PC-3 (cell line): ENCODE data around the gene PDGFD. TPM values are rescaled to one million over a fixed set of nuclear protein-coding genes. Genes with fewer than 3 reads are reported as not detected.

Source experiments
- ATAC-seq: fragments of 200-7000 bp; cut with Tn5 transposase; 2 replicates; pipeline ENCODE4 v1.9.1; 2020; ENCODE audit warnings: mild to moderate bottlenecking, moderate library complexity
- BruUV-seq: library from RNA; stranded (reverse); fragments of 400-500 nt; replicated peaks from 2 replicates; lab custom pipeline; 2021; lab: Mats Ljungman, UMichigan
- CTCF ChIA-PET: fragments of 300-600 bp; sonication (Branson Sonifier 250); formaldehyde crosslinking; loops from one replicate; lab custom pipeline; 2022; ENCODE audit warnings: antibody characterized with exemption; lab: Charles Lee
- POLR2A ChIA-PET: fragments of 300-600 bp; sonication (Branson Sonifier 250); formaldehyde crosslinking; loops from one replicate; lab custom pipeline; 2022; ENCODE audit warnings: antibody characterized with exemption; ENCODE audit not compliant: unreplicated experiment; lab: Charles Lee
- DNase-seq: peaks from one replicate; pipeline ENCODE4 v3.0.0-alpha.2; 2015
- H2AFZ ChIP-seq: fragments of 300-600 bp; sonication (generic); 2 replicates; pipeline ENCODE4 v1.6.0; 2016; ENCODE audit warnings: antibody characterized with exemption, low read length
- H3F3A ChIP-seq: fragments of 300-600 bp; sonication (generic); one replicate; pipeline ENCODE4 v1.6.0; 2017; ENCODE audit warnings: antibody characterized with exemption, low read length, control low read depth, mild to moderate bottlenecking; ENCODE audit not compliant: unreplicated experiment
- H3K27ac ChIP-seq: fragments of 300-600 bp; sonication (generic); 2 replicates; pipeline ENCODE4 v1.5.1; 2016; ENCODE audit warnings: mild to moderate bottlenecking, low read length
- H3K27me3 ChIP-seq: fragments of 300-600 bp; sonication (generic); 2 replicates; pipeline ENCODE4 v1.6.1; 2016; ENCODE audit warnings: low read length, mixed read lengths
- H3K36me3 ChIP-seq: fragments of 300-600 bp; sonication (generic); 2 replicates; pipeline ENCODE4 v1.6.1; 2016; ENCODE audit warnings: low read depth, mixed run types, low read length, mixed read lengths
- H3K4me1 ChIP-seq: fragments of 300-600 bp; sonication (generic); 2 replicates; pipeline ENCODE4 v1.5.1; 2016; ENCODE audit warnings: low read length; ENCODE audit not compliant: insufficient read depth
- H3K4me2 ChIP-seq: fragments of 300-600 bp; sonication (generic); 2 replicates; pipeline ENCODE4 v1.6.0; 2016; ENCODE audit warnings: low read length
- H3K4me3 ChIP-seq: fragments of 300-600 bp; sonication (generic); 2 replicates; pipeline ENCODE4 v1.5.1; 2016; ENCODE audit warnings: mild to moderate bottlenecking, low read length, mixed read lengths
- H3K79me2 ChIP-seq: fragments of 300-600 bp; sonication (generic); 2 replicates; pipeline ENCODE4 v1.6.1; 2017; ENCODE audit warnings: low read length, mixed read lengths
- H3K9ac ChIP-seq: fragments of 300-600 bp; sonication (generic); 2 replicates; pipeline ENCODE4 v1.6.0; 2016; ENCODE audit warnings: mild to moderate bottlenecking, low read length
- H3K9me2 ChIP-seq: fragments of 300-600 bp; sonication (generic); replicated peaks from 2 replicates; pipeline ENCODE4 v1.6.1; 2016; ENCODE audit warnings: mixed run types, low read length, mixed read lengths
- H3K9me3 ChIP-seq: fragments of 300-600 bp; sonication (generic); 2 replicates; pipeline ENCODE4 v1.6.1; 2016; ENCODE audit warnings: low read length, mixed read lengths
- H4K20me1 ChIP-seq: fragments of 300-600 bp; sonication (generic); 2 replicates; pipeline ENCODE4 v1.6.1; 2016; ENCODE audit warnings: low read length, mixed read lengths
- CTCF ChIP-seq: fragments of 300-600 bp; sonication (generic); conservative IDR thresholded peaks from 2 replicates; pipeline ENCODE4 v1.5.1; 2017; ENCODE audit warnings: antibody characterized with exemption, low read depth, mild to moderate bottlenecking, low read length
- EZH2 ChIP-seq: fragments of 300-600 bp; sonication (generic); IDR thresholded peaks from one replicate; pipeline ENCODE4 v1.6.1; 2017; ENCODE audit warnings: antibody characterized with exemption, mild to moderate bottlenecking, low read length; ENCODE audit not compliant: unreplicated experiment
- EZH2phosphoT487 ChIP-seq: fragments of 300-600 bp; sonication (generic); IDR thresholded peaks from 2 replicates; pipeline ENCODE4 v1.6.1; 2018; ENCODE audit warnings: mild to moderate bottlenecking, antibody characterized with exemption, low read length, borderline replicate concordance
- intact Hi-C: fragments of 100-400 bp; cut with micrococcal nuclease; formaldehyde crosslinking; loops from 2 replicates; pipeline ENCODE4 v1.9.0; 2023
- total RNA-seq: library from RNA; depleted of rRNA; stranded (reverse); fragments of >200 nt; gene quantifications from 2 replicates; pipeline ENCODE4 v1.2.3, GENCODE V29; 2014

PDGFD gene
- total RNA-seq, 1 experiment from 2014 or later = 5.0 TPM

- ChIA-PET POLR2A (no interaction called here), CTCF (no interaction called here)
- no peaks in the 10 kb centered on the region for H3K27me3 ChIP-seq
- intact Hi-C loops = no loop called here
- ATAC-seq = no peak
- DNase-seq = no peak
- no peaks in the 10 kb centered on the region for H3K4me1 ChIP-seq
- no peaks in the 10 kb centered on the region for H3K9me2 ChIP-seq
- no peaks in the 10 kb centered on the region for H3F3A ChIP-seq
- no peak overlapping the region for H3K9ac ChIP-seq
- H2AFZ ChIP-seq = no peak overlapping the region
- H3K4me2 ChIP-seq = no peak overlapping the region
- H4K20me1 ChIP-seq = no peaks in the 10 kb centered on the region
- no peak overlapping the region for H3K27ac ChIP-seq
- BruUV-seq = no TSS peak
- no peaks in the 10 kb centered on the region for H3K79me2 ChIP-seq
- H3K36me3 ChIP-seq = no peaks in the 10 kb centered on the region
- no peaks in the 10 kb centered on the region for H3K9me3 ChIP-seq
- no peak overlapping the region for H3K4me3 ChIP-seq
- TF ChIP-seq CTCF (no peak), EZH2 (no peak), EZH2phosphoT487 (no peak)
Observed at GRCh38 chr11:103878646-103879045, 285.3 kb downstream of the PDGFD start.

GRCh38 chr11:103877221-103877620 lies 286.7 kb downstream of the PDGFD start:
- Histone ChIP-seq H3K27ac (no peak overlapping the region), H3K9ac (no peak overlapping the region), H3K4me2 (no peak overlapping the region), H3K4me3 (no peak overlapping the region), H3K4me1 (no peaks in the 10 kb centered on the region), H3K9me2 (no peaks in the 10 kb centered on the region), H3K9me3 (no peaks in the 10 kb centered on the region), H3K27me3 (no peaks in the 10 kb centered on the region), H4K20me1 (no peaks in the 10 kb centered on the region), H3K79me2 (no peaks in the 10 kb centered on the region), H3F3A (no peaks in the 10 kb centered on the region), H2AFZ (no peak overlapping the region), H3K36me3 (no peaks in the 10 kb centered on the region)
- no peak for TF ChIP-seq EZH2
- TF ChIP-seq CTCF = peak; percentile 26; the same call in 1 of the 2 replicates
- ChIA-PET CTCF (interaction anchor here (0.6 kb wide), 1 partner anchor 745 kb away, joined by 3 read pairs; no protein-coding TSS in a partner anchor), POLR2A (no interaction called here)
- BruUV-seq = no TSS peak
- DNase-seq (peak; percentile 14), ATAC-seq (0 out of 2 replicates have a peak, but pooled peaks have one; percentile 37)
- intact Hi-C loops = no loop called here

GRCh38 chr11:103875855-103876510 lies 288.0 kb downstream of the PDGFD start:
- H3K9me3 ChIP-seq = no peaks in the 10 kb centered on the region

More at GRCh38 chr11:103875855-103876510, 288.0 kb downstream of the PDGFD start:
- no peaks in the 10 kb centered on the region for H3K4me1 ChIP-seq
- CTCF ChIA-PET = no interaction called here
- H3K27me3 ChIP-seq = no peaks in the 10 kb centered on the region
- POLR2A ChIA-PET = no interaction called here
- no peaks in the 10 kb centered on the region for H3K36me3 ChIP-seq
- TF ChIP-seq CTCF (no peak), EZH2phosphoT487 (no peak)
- intact Hi-C loops = no loop called here
- H3K4me3 ChIP-seq = no peak overlapping the region
- no peaks in the 10 kb centered on the region for H3K9me2 ChIP-seq
- H3K27ac ChIP-seq = no peak overlapping the region
- H2AFZ ChIP-seq = no peak overlapping the region
- no peak for DNase-seq
- BruUV-seq = no TSS peak
- H3F3A ChIP-seq = no peaks in the 10 kb centered on the region
- H3K79me2 ChIP-seq = no peaks in the 10 kb centered on the region
- H4K20me1 ChIP-seq = no peaks in the 10 kb centered on the region
- no peak for ATAC-seq
- H3K9ac ChIP-seq = no peak overlapping the region
- H3K4me2 ChIP-seq = no peak overlapping the region
